Lung (tissue), 12 donors: ENCODE measurements around the gene COL15A1. TPM values are rescaled to one million over a fixed set of nuclear protein-coding genes. Genes with fewer than 3 reads are reported as not detected.

ENCODE experiments used
- ATAC-seq: fragments of 200-7000 bp; cut with Tn5 transposase; one replicate; pipeline ENCODE4 v1.9.1; 2020; ENCODE audit warnings: moderate number of reproducible peaks; ENCODE audit not compliant: insufficient read depth, low FRiP score
- DNase-seq, 3 donors: peaks; one replicate each; pipeline ENCODE4 v3.0.0-alpha.2; 2013 to 2017
- H3K27ac ChIP-seq, 2 donors: one replicate each; pipeline ENCODE4 v1.5.1; 2013; ENCODE audit warnings: mild to moderate bottlenecking in 2 of 2, moderate library complexity in 2 of 2, control low read depth in 1 of 2, inconsistent platforms in 1 of 2, low read depth in 1 of 2, low read length in 1 of 2
- H3K27me3 ChIP-seq, 3 donors: one replicate each; pipeline ENCODE4 v1.5.1; 2013; ENCODE audit warnings: low read length in 2 of 3; ENCODE audit not compliant: control insufficient read depth in 3 of 3, insufficient read depth in 3 of 3
- H3K36me3 ChIP-seq, 4 donors: one replicate each; pipeline ENCODE4 v1.5.1; 2013; ENCODE audit warnings: low read length in 4 of 4, mild to moderate bottlenecking in 1 of 4, moderate library complexity in 1 of 4; ENCODE audit not compliant: control insufficient read depth in 4 of 4, insufficient read depth in 4 of 4
- H3K4me1 ChIP-seq, 5 donors: one replicate each; pipeline ENCODE4 v1.5.1; 2013; ENCODE audit warnings: low read length in 5 of 5, mild to moderate bottlenecking in 2 of 5, moderate library complexity in 1 of 5; ENCODE audit not compliant: control insufficient read depth in 5 of 5, insufficient read depth in 5 of 5
- H3K4me3 ChIP-seq: one replicate; pipeline ENCODE4 v1.5.1; 2013; ENCODE audit warnings: mild to moderate bottlenecking, control low read depth, moderate library complexity
- H3K9ac ChIP-seq, 2 donors: one replicate each; pipeline ENCODE4 v1.5.1; 2013; ENCODE audit warnings: low read length in 2 of 2, control low read depth in 1 of 2; ENCODE audit not compliant: insufficient read depth in 1 of 2
- H3K9me3 ChIP-seq, 4 donors: one replicate each; pipeline ENCODE4 v1.5.1; 2013; ENCODE audit warnings: low read length in 3 of 4, mild to moderate bottlenecking in 1 of 4, moderate library complexity in 1 of 4; ENCODE audit not compliant: control insufficient read depth in 4 of 4, insufficient read depth in 3 of 4
- WGBS, 2 donors: extraction: QIAGEN DNeasy Blood & Tissue Kit; methylation state at CpG; one replicate each; pipeline ENCODE4 v1.1.7; 2013; 5-methylcytosine and 5-hydroxymethylcytosine counted together
- polyA plus RNA-seq, 2 donors: library from polyadenylated mRNA; stranded (reverse); fragments of 200-250 nt; gene quantifications; one replicate each; pipeline ENCODE4 v1.2.1, GENCODE V29; 2013
- total RNA-seq, 2 donors: library from RNA; depleted of rRNA in 1 of 2; stranded (reverse); fragments of >200 nt in 1 of 2; gene quantifications; one replicate each; pipeline ENCODE4 v1.2.1, GENCODE V29; 2014 to 2021
- TF ChIP-seq, protein P1 (sequence below): IDR thresholded peaks from 2 replicates; pipeline ENCODE4 v1.5.1; 2012; ENCODE audit warnings: mild to moderate bottlenecking; ENCODE audit errors: control extremely low read depth, extremely low read depth
- donor health status: control.
- donor health status: control.
- donor health status: Bipolar disorder and iron deficiency.
- donor health status: healthy.
- donor health status: DM: yes; HTN: yes; CAD: no.

COL15A1 gene
- total and polyA plus RNA-seq, 4 donors = 2.9 to 40.5 (median 8.5) TPM

DNA sequence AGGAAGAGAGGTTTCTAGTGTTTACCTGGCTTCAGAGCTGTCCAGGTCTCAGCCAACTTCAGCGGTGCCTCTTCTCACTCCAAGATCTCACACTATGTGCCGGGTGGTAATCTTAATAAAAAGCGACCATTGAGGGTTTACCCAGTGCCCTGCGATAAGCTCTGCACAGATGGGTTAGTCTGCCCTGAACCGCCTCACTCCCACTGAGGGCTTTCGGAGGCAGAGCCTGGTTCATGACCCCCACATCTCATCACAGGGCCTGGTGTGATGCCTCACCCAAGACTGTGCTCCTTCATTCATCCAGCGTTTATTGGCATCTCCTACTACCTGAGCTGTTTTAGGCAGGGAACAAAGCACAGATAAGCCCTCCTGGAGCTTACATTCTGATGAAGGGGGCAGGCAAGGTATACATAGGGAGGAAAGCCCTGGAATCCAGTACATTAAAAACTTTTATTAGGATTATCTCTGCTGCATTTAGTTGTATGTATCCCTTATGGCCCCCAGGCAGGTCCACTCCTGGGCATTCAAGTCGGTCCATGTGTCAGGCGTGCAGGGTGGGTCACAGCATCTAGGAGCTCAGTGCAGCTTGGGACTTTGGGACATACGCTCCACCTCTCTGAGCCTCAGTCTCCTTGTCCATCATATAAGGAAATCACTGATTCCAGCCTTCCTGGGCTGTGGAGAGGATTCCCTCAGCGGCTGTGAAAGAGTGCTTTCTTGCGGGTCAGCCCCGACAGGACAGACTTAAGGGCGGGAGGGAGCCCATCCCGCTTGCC, 613 bp upstream of the COL15A1 start:
- no peaks in the 10 kb centered on the region for H3K9me3 ChIP-seq
- H3K4me3 ChIP-seq = no peak overlapping the region
- TF ChIP-seq, protein P1, sequence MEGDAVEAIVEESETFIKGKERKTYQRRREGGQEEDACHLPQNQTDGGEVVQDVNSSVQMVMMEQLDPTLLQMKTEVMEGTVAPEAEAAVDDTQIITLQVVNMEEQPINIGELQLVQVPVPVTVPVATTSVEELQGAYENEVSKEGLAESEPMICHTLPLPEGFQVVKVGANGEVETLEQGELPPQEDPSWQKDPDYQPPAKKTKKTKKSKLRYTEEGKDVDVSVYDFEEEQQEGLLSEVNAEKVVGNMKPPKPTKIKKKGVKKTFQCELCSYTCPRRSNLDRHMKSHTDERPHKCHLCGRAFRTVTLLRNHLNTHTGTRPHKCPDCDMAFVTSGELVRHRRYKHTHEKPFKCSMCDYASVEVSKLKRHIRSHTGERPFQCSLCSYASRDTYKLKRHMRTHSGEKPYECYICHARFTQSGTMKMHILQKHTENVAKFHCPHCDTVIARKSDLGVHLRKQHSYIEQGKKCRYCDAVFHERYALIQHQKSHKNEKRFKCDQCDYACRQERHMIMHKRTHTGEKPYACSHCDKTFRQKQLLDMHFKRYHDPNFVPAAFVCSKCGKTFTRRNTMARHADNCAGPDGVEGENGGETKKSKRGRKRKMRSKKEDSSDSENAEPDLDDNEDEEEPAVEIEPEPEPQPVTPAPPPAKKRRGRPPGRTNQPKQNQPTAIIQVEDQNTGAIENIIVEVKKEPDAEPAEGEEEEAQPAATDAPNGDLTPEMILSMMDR = no peak
- no peak overlapping the region for H3K9ac ChIP-seq
- peaks cover 0 to 41% (median 30%) of the 10 kb centered on the region in 3 donors for H3K27me3 ChIP-seq
- ATAC-seq (no peak), DNase-seq (no peak)
- H3K27ac ChIP-seq = peak overlapping the region in 1 of 2 donors; percentile 56
- H3K36me3 ChIP-seq = no peaks in the 10 kb centered on the region
- H3K4me1 ChIP-seq = peaks cover 0 to 8% (median 0%) of the 10 kb centered on the region in 5 donors
- whole genome bisulfite sequencing, 2 donors = 58 to 63% methylated on average over 15 of the region's 15 CpGs

- Histone ChIP-seq H3K9ac (no peak overlapping the region), H3K27ac (peak overlapping the region; percentile 12 to 56), H3K9me3 (no peaks in the 10 kb centered on the region), H3K4me3 (no peak overlapping the region), H3K27me3 (peaks cover 0 to 44% (median 31%) of the 10 kb centered on the region in 3 donors), H3K4me1 (peaks cover 0 to 8% (median 0%) of the 10 kb centered on the region in 5 donors), H3K36me3 (no peaks in the 10 kb centered on the region)
- WGBS, 2 donors = 2% methylated on average over 45 to 46 of the region's 46 CpGs
- DNase-seq = peak in 1 of 3 donors; percentile 18
- ATAC-seq = no peak
- TF ChIP-seq, protein P1 = no peak
These were observed 488 bp downstream of the COL15A1 start for GRCh38 chr9:98944057-98944733.

DNA sequence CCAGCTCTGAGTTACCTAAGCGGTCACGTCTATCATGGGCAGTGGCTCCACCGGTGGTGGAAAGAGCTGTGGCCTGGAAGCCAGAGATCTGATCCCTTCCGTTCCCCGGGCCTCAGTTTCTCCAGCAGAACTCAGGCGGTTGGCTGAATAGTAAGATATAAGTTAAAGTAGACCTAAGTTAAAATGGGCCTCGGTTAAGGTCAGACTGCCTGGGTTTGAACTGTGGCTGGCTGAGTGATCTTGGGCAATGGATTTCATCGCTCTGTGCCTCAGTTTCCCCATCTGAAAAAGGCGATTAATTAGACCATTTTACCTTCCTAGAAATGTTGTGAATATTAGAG, 997 bp downstream of the COL15A1 start:
- Histone ChIP-seq H3K9me3 (no peaks in the 10 kb centered on the region), H3K36me3 (no peaks in the 10 kb centered on the region), H3K4me1 (peaks cover 0 to 8% (median 0%) of the 10 kb centered on the region in 5 donors), H3K4me3 (no peak overlapping the region), H3K27me3 (peaks cover 0 to 46% (median 33%) of the 10 kb centered on the region in 3 donors), H3K27ac (no peak overlapping the region), H3K9ac (no peak overlapping the region)
- WGBS, 2 donors = 30 to 40% methylated on average over 9 of the region's 9 CpGs
- ATAC-seq (no peak), DNase-seq (no peak)
- TF ChIP-seq, protein P1 = no peak
